Measurements from ENCODE around the gene PLA2G4D. TPM values are rescaled to one million over a fixed set of nuclear protein-coding genes. Genes with fewer than 3 reads are reported as not detected.

Gene PLA2G4D
- total RNA-seq, 1 donor from 2014 or later, result not detected

GRCh38 chr15:42107473-42107872 is 13.1 kb upstream of the PLA2G4D start:
- H3K4me3 Mint-ChIP-seq, result no peak overlapping the region
- DNase-seq (ENCODE audit: low read depth, low spot score), result no peak
- H3K27ac Mint-ChIP-seq (ENCODE audit: unreplicated experiment), result no peak overlapping the region
- H3K27me3 Mint-ChIP-seq (ENCODE audit: low read depth), result peaks cover 8% of the 10 kb centered on the region
- H3K4me1 Mint-ChIP-seq, result no peaks in the 10 kb centered on the region
- no peak for TF ChIP-seq CTCF (conservative IDR thresholded peaks at IDR 0.05)
- no peaks in the 10 kb centered on the region for H3K36me3 Mint-ChIP-seq (ENCODE audit: low read depth)
- H3K9me3 Mint-ChIP-seq, result peaks cover 3% of the 10 kb centered on the region

DNA sequence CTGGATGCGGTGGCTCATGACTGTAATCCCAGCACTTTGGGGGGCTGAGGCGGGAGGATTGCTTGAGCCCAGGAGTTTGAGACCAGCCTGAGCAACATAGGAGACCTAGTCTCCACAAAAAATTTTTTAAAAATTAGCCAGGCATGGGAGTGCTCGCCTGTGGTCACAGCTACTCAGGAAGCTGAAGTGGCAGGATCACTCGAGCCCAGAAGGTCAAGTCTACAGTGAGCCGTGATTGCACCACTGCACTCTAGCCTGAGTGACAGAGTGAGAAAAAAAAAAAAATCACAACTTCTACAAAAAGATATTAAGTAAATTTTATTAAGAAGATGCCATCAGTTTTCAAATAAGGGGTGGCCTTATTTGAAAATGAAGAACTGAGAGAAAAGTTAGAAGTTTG is 11.9 kb upstream of the PLA2G4D start:
- no peak for TF ChIP-seq CTCF (conservative IDR thresholded peaks at IDR 0.05)
- no peaks in the 10 kb centered on the region for H3K4me1 Mint-ChIP-seq
- DNase-seq (ENCODE audit: low read depth, low spot score), result no peak
- peaks cover 3% of the 10 kb centered on the region for H3K9me3 Mint-ChIP-seq
- H3K27me3 Mint-ChIP-seq (ENCODE audit: low read depth), result peaks cover 6% of the 10 kb centered on the region
- H3K27ac Mint-ChIP-seq (ENCODE audit: unreplicated experiment), result no peak overlapping the region
- H3K4me3 Mint-ChIP-seq, result no peak overlapping the region
- no peaks in the 10 kb centered on the region for H3K36me3 Mint-ChIP-seq (ENCODE audit: low read depth)

GRCh38 chr15:42104095-42104891 is 9.9 kb upstream of the PLA2G4D start:
- no peak for TF ChIP-seq CTCF (conservative IDR thresholded peaks at IDR 0.05)
- no peak overlapping the region for H3K4me3 Mint-ChIP-seq
- no peaks in the 10 kb centered on the region for H3K4me1 Mint-ChIP-seq
- no peak for DNase-seq (ENCODE audit: low read depth, low spot score)
- peaks cover 6% of the 10 kb centered on the region for H3K27me3 Mint-ChIP-seq (ENCODE audit: low read depth)
- no peaks in the 10 kb centered on the region for H3K36me3 Mint-ChIP-seq (ENCODE audit: low read depth)
- peaks cover 3% of the 10 kb centered on the region for H3K9me3 Mint-ChIP-seq
- no peak overlapping the region for H3K27ac Mint-ChIP-seq (ENCODE audit: unreplicated experiment)

DNA sequence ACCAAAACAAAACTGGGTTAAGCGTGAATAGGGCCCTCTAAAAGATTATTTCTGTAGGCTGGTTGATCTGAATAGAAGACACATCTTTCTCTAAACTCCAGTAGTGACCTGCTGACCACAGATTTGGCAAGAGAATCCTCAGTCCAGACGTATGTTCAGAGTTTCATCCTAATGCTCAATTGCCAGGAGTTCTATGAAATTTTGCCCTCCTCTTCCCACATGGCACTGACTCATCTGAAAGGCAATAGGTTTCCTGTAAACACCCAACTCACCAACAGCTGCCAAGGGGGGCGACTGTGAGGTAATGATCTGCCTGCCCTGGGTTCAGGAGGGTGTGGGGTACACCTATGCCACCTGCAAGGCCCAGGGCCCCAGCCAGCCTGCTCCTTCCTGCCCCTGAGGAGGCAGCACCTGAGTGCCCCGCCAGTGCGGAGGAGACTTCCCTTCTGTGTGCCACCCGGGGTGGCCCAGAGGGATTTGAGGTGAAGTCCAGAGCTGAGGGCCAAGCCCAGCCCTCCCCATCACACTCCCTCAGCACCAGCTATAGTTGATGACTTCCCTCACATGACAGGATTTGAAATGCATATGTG is 8.4 kb upstream of the PLA2G4D start:
- Mint-ChIP-seq H3K27me3 (ENCODE audit: low read depth) (no peaks in the 10 kb centered on the region), H3K27ac (ENCODE audit: unreplicated experiment) (no peak overlapping the region), H3K9me3 (no peaks in the 10 kb centered on the region), H3K4me3 (no peak overlapping the region), H3K4me1 (no peaks in the 10 kb centered on the region), H3K36me3 (ENCODE audit: low read depth) (no peaks in the 10 kb centered on the region)
- no peak for TF ChIP-seq CTCF (conservative IDR thresholded peaks at IDR 0.05)
- no peak for DNase-seq (ENCODE audit: low read depth, low spot score)

- no peak for DNase-seq (ENCODE audit: low read depth, low spot score)
- no peaks in the 10 kb centered on the region for H3K4me1 Mint-ChIP-seq
- H3K36me3 Mint-ChIP-seq (ENCODE audit: low read depth), result no peaks in the 10 kb centered on the region
- no peaks in the 10 kb centered on the region for H3K9me3 Mint-ChIP-seq
- TF ChIP-seq CTCF (conservative IDR thresholded peaks at IDR 0.05), result no peak
- no peaks in the 10 kb centered on the region for H3K27me3 Mint-ChIP-seq (ENCODE audit: low read depth)
- no peak overlapping the region for H3K4me3 Mint-ChIP-seq
- no peak overlapping the region for H3K27ac Mint-ChIP-seq (ENCODE audit: unreplicated experiment)
Measured at GRCh38 chr15:42101861-42102260, 7.5 kb upstream of the PLA2G4D start.

Data from neural crest cell (in vitro differentiated cells).